ENCODE results near the gene C6orf15.

GRCh38 chr6:31121131-31121790, 8.9 kb upstream of the C6orf15 start:
- TF ChIP-seq, protein P1, sequence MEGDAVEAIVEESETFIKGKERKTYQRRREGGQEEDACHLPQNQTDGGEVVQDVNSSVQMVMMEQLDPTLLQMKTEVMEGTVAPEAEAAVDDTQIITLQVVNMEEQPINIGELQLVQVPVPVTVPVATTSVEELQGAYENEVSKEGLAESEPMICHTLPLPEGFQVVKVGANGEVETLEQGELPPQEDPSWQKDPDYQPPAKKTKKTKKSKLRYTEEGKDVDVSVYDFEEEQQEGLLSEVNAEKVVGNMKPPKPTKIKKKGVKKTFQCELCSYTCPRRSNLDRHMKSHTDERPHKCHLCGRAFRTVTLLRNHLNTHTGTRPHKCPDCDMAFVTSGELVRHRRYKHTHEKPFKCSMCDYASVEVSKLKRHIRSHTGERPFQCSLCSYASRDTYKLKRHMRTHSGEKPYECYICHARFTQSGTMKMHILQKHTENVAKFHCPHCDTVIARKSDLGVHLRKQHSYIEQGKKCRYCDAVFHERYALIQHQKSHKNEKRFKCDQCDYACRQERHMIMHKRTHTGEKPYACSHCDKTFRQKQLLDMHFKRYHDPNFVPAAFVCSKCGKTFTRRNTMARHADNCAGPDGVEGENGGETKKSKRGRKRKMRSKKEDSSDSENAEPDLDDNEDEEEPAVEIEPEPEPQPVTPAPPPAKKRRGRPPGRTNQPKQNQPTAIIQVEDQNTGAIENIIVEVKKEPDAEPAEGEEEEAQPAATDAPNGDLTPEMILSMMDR (IDR thresholded peaks at IDR 0.05): no peak
- TF ChIP-seq FOSL2 (IDR thresholded peaks at IDR 0.05) (no peak), FOSL2 (CRISPR knock-in tag; IDR thresholded peaks at IDR 0.05) (no peak)
